GM12875 (cell line): ENCODE data around the gene MEN1.

Source experiments
- H3K4me3 ChIP-seq: one replicate; pipeline ENCODE4 v1.5.1; 2011; ENCODE audit warnings: low read depth, low read length, control low read depth
- CTCF ChIP-seq: IDR thresholded peaks from 2 replicates; pipeline ENCODE4 v1.5.1; 2011; ENCODE audit warnings: low read depth, mild to moderate bottlenecking, control low read depth, inconsistent platforms, low read length, moderate library complexity, borderline replicate concordance; ENCODE audit not compliant: insufficient read depth

MEN1 gene

GRCh38 chr11:64784813-64785581 is 25.4 kb downstream of the MEN1 start:
- no peak for TF ChIP-seq CTCF
- H3K4me3 ChIP-seq = no peak overlapping the region

GRCh38 chr11:64778473-64779298 is 31.7 kb downstream of the MEN1 start, which contains the start of gene SF1:
TSS of gene SF1 (minus strand) at chr11:64778542. CDS start at chr11:64778392, 150 bp downstream.
- H3K4me3 ChIP-seq = peak within 1 kb of the TSS; percentile 99
- TF ChIP-seq CTCF = no peak

GRCh38 chr11:64778223-64778472 is 32.2 kb downstream of the MEN1 start:
- no peak for TF ChIP-seq CTCF
- peak overlapping the region; percentile 99 for H3K4me3 ChIP-seq

GRCh38 chr11:64777449-64778222 is 32.7 kb downstream of the MEN1 start:
- TF ChIP-seq CTCF = no peak
- peak overlapping the region; percentile 99 for H3K4me3 ChIP-seq

- no peak for TF ChIP-seq CTCF
- H3K4me3 ChIP-seq = peak overlapping the region; percentile 99
Measured at GRCh38 chr11:64776875-64777274, 33.5 kb downstream of the MEN1 start.

- no peak for TF ChIP-seq CTCF
- H3K4me3 ChIP-seq = no peak overlapping the region
Measured at GRCh38 chr11:64776425-64776824, 33.9 kb downstream of the MEN1 start.
